Measurements from ENCODE around the gene RNU5D-1. TPM values are rescaled to one million over a fixed set of nuclear protein-coding genes. Genes with fewer than 3 reads are reported as not detected.

RNU5D-1 gene
- total and polyA plus RNA-seq, 2 of the 13 experiments (the other 11 are each of a cell fraction or from before 2014, with no cell fraction given) = 165 TPM; not detected in 1

GRCh38 chr1:44707959-44708831, 22.8 kb downstream of the RNU5D-1 start (continued):
- TF ChIP-seq ZNF646 (CRISPR knock-in tag; IDR thresholded peaks at IDR 0.05) (no peak), ZNF614 (CRISPR knock-in tag; IDR thresholded peaks at IDR 0.05; ENCODE audit: borderline replicate concordance) (no peak), CTCF (CRISPR knock-in tag; IDR thresholded peaks at IDR 0.05) (peak; percentile 70), PAXIP1 (CRISPR knock-in tag; conservative IDR thresholded peaks at IDR 0.05) (peak; percentile 44), EED (CRISPR knock-in tag; IDR thresholded peaks at IDR 0.05) (no peak), SNAPC2 (CRISPR knock-in tag; IDR thresholded peaks at IDR 0.05) (0 out of 2 replicates have a peak, but pooled peaks have one; percentile 21), ZKSCAN8 (CRISPR knock-in tag; IDR thresholded peaks at IDR 0.05; ENCODE audit: borderline replicate concordance) (0 out of 2 replicates have a peak, but pooled peaks have one; percentile 22), TOE1 (CRISPR knock-in tag; IDR thresholded peaks at IDR 0.05) (no peak), HDAC2 (CRISPR knock-in tag; IDR thresholded peaks at IDR 0.05) (no peak), NFYC (CRISPR knock-in tag; IDR thresholded peaks at IDR 0.05) (no peak), FOXA3 (CRISPR knock-in tag; IDR thresholded peaks at IDR 0.05) (peak; percentile 67; the same call in 1 of the 2 replicates), REXO4 (CRISPR knock-in tag; IDR thresholded peaks at IDR 0.05; ENCODE audit: borderline replicate concordance) (no peak), ZNF343 (CRISPR knock-in tag; IDR thresholded peaks at IDR 0.05) (no peak), ZKSCAN1 (IDR thresholded peaks at IDR 0.05; ENCODE audit: low read length) (no peak), EZH2 (conservative IDR thresholded peaks at IDR 0.05; ENCODE audit: low read depth, low read length) (no peak), FOXJ3 (CRISPR knock-in tag; IDR thresholded peaks at IDR 0.05; ENCODE audit: borderline replicate concordance) (peak; percentile 46; the same call in 1 of the 2 replicates)

Measured in HepG2 (cell line).